HG03175 (cell line): Measurements from ENCODE around the gene DHX8.

Experiments
- ATAC-seq: cut with Tn5 transposase; IDR thresholded peaks from one replicate; pipeline ENCODE4 v1.9.1; 2021; ENCODE audit warnings: mild to moderate bottlenecking, moderate library complexity; ENCODE audit not compliant: unreplicated experiment

DHX8 gene

DNA sequence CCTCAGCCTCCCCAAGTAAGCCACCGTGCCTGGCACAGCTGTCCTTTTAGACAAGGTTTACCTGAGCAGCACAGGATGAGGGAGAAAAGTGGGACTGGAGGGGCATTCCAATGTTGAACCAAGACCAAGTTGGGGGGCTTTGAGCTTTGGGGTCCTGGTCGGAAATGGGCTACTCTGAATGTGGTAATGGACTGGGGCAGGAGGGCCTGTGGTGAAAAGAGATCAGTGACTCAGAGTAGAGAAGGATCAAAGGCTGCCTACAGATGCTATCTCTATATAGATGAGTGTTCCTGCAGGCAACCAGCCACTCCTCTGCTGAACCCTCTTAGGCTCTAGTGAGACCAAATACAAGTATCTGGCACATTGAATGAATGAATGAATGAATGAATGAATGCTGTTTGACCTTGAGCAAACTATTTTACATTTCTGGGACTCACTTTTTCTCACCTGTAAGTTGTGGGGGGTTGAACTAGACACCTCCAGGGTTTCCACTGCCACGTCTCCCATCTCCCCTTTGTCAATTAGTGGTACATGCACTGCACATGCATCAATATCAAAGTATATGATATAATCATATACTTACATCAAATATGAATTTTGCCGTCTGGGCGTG, 88.7 kb downstream of the DHX8 start:
- ATAC-seq: no peak

- ATAC-seq: no peak
These were observed 90.0 kb downstream of the DHX8 start for GRCh38 chr17:43573579-43574321.

DNA sequence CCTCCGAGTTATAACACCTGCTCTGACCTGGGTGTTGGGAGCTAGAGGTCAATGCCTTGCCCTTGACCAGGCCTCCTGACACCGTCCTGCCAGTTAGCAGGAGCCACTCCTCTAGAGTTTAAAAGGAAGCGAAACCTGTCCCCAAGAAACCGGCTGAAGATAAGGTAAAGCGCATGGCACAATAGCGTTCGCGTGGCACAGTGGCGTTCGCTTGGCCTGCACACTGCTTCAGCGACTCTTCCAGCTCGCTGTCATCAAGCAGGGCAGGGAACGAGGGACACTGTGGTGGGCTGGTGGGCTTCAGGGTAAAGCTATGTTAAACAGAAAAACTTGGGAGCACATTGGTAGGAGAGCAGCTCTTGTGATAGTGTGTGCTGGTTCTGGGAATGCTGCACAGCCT, 90.6 kb downstream of the DHX8 start:
- no peak for ATAC-seq

DNA sequence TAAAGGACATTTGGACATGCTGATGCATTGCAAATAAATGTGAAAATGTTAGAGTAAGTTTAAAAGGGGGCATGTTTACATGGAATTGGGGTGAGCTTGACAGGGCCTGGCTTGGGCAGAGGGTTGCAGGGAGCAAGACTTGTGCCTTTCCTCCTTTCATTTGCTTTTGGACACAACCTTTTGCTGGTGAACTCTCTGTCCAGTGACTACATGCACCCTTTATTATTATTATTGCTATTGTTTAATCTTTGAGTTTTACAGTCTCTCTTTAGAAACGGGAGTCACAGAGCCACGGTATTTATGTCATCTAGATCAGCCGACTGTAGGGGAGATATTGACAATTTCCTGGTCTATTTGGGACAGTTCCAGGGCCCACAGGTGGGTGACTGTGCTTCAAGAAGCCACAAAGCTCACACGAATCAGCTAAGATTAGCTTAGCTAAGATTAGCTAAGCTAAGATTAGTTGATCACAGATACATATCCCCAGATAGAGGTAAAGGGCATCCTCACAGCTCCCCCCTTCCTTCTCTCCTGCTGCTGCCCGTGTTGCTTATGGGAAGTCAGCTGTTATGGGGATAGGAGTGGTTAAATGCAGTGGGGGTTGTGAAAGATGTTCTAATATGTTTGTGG, 91.2 kb downstream of the DHX8 start:
- no peak for ATAC-seq
